Stomach (tissue), 4 donors: ENCODE data around the gene ESRRG.

Experiments
- POLR2AphosphoS5 ChIP-seq, 3 donors: sonication (generic); formaldehyde crosslinking; IDR thresholded peaks; one replicate each; pipeline ENCODE4 v1.6.1; 2016; ENCODE audit warnings: antibody characterized with exemption in 3 of 3
- TF ChIP-seq, protein P1 (sequence below), 7 experiments: fragments of 450-650 bp in 4 of 7; fragments of 200-600 bp in 3 of 7; sonication (generic) in 3 of 7; IDR thresholded peaks; one replicate each; pipeline ENCODE4 v1.5.1; 2016 to 2019; ENCODE audit warnings: antibody characterized with exemption in 7 of 7, control low read depth in 2 of 7, mild to moderate bottlenecking in 1 of 7

GRCh38 chr1:216641669-216642460, 81.4 kb downstream of the ESRRG start:
- TF ChIP-seq, protein P1, sequence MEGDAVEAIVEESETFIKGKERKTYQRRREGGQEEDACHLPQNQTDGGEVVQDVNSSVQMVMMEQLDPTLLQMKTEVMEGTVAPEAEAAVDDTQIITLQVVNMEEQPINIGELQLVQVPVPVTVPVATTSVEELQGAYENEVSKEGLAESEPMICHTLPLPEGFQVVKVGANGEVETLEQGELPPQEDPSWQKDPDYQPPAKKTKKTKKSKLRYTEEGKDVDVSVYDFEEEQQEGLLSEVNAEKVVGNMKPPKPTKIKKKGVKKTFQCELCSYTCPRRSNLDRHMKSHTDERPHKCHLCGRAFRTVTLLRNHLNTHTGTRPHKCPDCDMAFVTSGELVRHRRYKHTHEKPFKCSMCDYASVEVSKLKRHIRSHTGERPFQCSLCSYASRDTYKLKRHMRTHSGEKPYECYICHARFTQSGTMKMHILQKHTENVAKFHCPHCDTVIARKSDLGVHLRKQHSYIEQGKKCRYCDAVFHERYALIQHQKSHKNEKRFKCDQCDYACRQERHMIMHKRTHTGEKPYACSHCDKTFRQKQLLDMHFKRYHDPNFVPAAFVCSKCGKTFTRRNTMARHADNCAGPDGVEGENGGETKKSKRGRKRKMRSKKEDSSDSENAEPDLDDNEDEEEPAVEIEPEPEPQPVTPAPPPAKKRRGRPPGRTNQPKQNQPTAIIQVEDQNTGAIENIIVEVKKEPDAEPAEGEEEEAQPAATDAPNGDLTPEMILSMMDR (IDR thresholded peaks at IDR 0.05) = no peak
- no peak for TF ChIP-seq POLR2AphosphoS5 (IDR thresholded peaks at IDR 0.05)
